ENCODE results near the gene UGGT1. TPM values are rescaled to one million over a fixed set of nuclear protein-coding genes. Genes with fewer than 3 reads are reported as not detected.

The UGGT1 gene
- total and polyA plus RNA-seq, 5 donors, result 9.1 to 35.7 (median 34.3) TPM

- WGBS, result 85% methylated on average over 8 of the region's 8 CpGs
- DNase-seq, result peak in 1 of 3 donors; percentile 8
Measured at GRCh38 chr2:128237911-128238697, 147.1 kb downstream of the UGGT1 start.

GRCh38 chr2:128241896-128242295, 150.9 kb downstream of the UGGT1 start:
- peak in 1 of 3 donors; percentile 24 for DNase-seq
- Histone ChIP-seq H3K9me3 (ENCODE audit: control insufficient read depth, low read length) (no peaks in the 10 kb centered on the region), H3K4me1 (ENCODE audit: control insufficient read depth, insufficient read depth, low read length) (no peaks in the 10 kb centered on the region), H3K27me3 (ENCODE audit: control insufficient read depth, insufficient read depth) (no peaks in the 10 kb centered on the region), H3K27ac (ENCODE audit: low read length) (no peak overlapping the region), H3K4me3 (ENCODE audit: low read length) (no peak overlapping the region)
- intact Hi-C loops (cut with DNase I), result no loop called here
- no peak for ATAC-seq
- 81% methylated on average over 3 of the region's 3 CpGs for WGBS

More at GRCh38 chr2:128237911-128238697, 147.1 kb downstream of the UGGT1 start:
- intact Hi-C loops (cut with DNase I), result loop anchor here in 2 of 4 donors (10.0 kb wide), 2 partner anchors 53 to 63 kb away; no protein-coding TSS in a partner anchor
- no peak for ATAC-seq
- no peaks in the 10 kb centered on the region for H3K9me3 ChIP-seq (ENCODE audit: control insufficient read depth, low read length)
- H3K4me1 ChIP-seq (ENCODE audit: control insufficient read depth, insufficient read depth, low read length), result no peaks in the 10 kb centered on the region
- no peak overlapping the region for H3K27ac ChIP-seq (ENCODE audit: low read length)
- no peaks in the 10 kb centered on the region for H3K27me3 ChIP-seq (ENCODE audit: control insufficient read depth, insufficient read depth)
- H3K4me3 ChIP-seq (ENCODE audit: low read length), result no peak overlapping the region

Other genes with a start within 250 kb of the UGGT1 start
- 10 to 100 TPM; 16.1 to 22.1 (median 20.9) TPM for gene POLR2D, start 233.0 kb upstream of the UGGT1 start, total RNA-seq
- gene POLR2D, start 233.0 kb upstream of the UGGT1 start, polyA plus RNA-seq, result 10.7 TPM
- 10 to 100 TPM in 3 of 4 donors, 1 to 10 TPM in 1; 9.8 to 12.1 (median 10.7) TPM for gene AMMECR1L, start 205.2 kb upstream of the UGGT1 start, total RNA-seq
- gene AMMECR1L, start 205.2 kb upstream of the UGGT1 start, polyA plus RNA-seq, result 5.4 TPM
- 10 to 100 TPM; 11.8 to 15.0 (median 12.6) TPM for gene SAP130, start 63.1 kb upstream of the UGGT1 start, total RNA-seq
- gene SAP130, start 63.1 kb upstream of the UGGT1 start, polyA plus RNA-seq, result 5.7 TPM
- gene HS6ST1, start 227.7 kb downstream of the UGGT1 start, total RNA-seq, result 10 to 100 TPM; 13.3 to 28.4 (median 21.1) TPM
- 19.8 TPM for gene HS6ST1, start 227.7 kb downstream of the UGGT1 start, polyA plus RNA-seq

All from right cardiac atrium (tissue), 5 donors.